Astrocyte of the hippocampus (primary cell): ENCODE data around the gene NME4.
"Not testable (repeated sequence)": the region's sequence is repeated elsewhere in the genome, so short reads cannot be mapped to it uniquely, and the experiment has no call there.

Experiments used
- DNase-seq: peaks from one replicate; pipeline ENCODE4 v3.0.0; 2011; ENCODE audit warnings: low read depth, low spot score

Gene NME4

DNA sequence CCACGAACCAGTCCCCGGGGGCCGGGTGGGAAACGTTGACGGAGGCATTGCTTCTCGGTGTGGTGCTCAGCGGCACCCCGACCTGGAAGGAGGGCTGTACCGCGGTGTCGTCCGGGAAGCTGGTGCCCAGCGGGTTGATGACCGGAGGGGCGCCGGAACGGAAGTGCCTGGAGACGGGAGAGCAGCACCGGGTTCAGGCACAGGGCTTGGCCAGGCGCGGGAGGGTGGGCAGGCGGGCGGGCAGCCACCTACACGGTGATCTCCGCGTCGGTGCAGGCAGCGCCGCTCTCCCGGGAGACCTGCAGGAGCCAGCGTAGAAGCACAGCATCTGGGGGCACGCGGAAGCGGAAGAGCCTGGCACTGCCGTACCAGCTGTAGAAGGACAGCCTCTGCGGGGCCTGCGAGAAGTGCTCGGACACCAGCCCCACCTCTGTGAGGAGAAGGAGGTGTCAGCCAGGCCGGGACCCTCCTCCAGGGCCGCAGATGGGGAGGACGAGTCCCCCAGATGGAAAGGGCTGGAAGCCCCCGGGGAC is 19.5 kb upstream of the NME4 start:
- no peak for DNase-seq

DNA sequence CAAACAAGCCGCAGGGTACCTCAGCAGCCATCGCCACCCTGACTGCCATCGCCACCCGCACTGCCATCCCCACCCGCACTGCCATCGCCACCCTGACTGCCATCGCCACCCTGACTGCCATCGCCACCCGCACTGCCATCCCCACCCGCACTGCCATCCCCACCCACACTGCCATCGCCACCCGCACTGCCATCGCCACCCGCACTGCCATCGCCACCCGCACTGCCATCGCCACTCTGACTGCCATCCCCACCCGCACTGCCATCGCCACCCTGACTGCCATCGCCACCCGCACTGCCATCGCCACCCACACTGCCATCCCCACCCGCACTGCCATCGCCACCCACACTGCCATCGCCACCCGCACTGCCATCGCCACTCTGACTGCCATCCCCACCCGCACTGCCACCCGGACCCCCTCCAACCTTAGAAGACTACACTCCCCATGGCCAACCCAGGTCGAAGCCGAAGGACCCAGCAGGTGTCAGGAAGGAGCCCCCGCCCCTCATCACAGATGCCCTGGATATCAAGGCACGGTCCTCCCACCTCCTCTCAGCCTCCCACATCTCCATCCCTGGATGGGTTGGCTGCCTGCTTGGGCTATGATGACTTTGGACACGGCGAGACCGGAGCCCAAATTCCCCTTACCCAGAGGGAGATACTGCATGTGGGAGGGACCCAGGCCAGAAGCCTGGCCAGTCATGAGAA is 18.7 kb upstream of the NME4 start:
- not testable (repeated sequence) for DNase-seq

DNA sequence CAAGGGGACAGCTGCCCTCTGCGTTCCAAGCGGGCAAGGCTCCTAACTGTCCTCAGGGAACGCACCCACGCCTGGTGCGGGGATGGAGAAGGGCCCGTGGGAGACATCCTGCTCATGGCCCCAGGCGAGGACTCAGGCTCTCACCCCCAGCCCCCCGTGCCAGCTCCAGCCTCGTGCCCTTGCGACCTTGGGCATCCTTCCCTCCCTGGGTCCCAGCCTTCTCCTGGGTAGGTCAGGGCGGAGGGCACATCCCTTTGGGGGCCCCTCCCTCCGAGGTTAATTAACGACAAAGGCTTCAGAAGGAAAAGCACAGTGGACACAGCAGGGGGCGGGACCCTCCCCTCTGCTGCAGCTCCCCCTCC is 18.2 kb upstream of the NME4 start:
- DNase-seq, result no peak

DNA sequence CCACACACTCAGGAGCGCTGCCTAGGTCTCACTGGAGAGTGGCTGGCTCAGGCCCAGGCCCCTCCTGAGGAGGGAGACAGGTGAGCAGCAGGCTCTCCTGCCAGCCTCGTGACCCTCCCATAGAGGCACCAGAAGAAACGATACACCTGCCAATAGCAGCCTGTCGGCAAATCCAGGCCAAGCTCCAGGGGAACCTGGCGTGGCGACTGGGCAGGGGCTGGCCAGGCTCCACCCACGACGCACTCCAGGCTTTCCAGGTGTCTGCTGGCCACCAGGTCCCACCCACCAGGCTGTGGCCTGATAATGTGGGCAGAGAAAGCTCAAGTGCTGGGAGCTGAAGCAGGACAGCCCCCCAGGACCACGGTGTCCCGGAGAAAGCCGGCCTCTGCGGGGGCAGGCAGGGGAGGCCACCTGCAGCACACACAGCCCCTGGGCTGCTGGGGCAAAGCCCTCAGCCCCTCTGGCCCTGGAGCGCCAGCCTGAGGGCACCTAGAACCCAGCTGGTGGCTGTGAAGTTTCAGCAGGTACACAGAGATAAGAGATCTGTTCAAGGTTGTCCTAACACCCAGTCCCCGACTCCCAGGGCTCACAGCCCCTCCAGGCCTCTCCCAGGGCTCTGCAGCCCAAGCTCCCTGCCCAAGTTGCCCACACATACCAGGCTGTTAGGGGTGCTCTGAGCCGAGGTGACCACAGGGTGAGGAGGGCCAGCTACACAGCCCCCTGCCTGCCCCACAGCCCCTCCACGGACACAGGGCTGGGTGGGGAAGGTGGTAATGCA is 17.6 kb upstream of the NME4 start:
- no peak for DNase-seq

DNA sequence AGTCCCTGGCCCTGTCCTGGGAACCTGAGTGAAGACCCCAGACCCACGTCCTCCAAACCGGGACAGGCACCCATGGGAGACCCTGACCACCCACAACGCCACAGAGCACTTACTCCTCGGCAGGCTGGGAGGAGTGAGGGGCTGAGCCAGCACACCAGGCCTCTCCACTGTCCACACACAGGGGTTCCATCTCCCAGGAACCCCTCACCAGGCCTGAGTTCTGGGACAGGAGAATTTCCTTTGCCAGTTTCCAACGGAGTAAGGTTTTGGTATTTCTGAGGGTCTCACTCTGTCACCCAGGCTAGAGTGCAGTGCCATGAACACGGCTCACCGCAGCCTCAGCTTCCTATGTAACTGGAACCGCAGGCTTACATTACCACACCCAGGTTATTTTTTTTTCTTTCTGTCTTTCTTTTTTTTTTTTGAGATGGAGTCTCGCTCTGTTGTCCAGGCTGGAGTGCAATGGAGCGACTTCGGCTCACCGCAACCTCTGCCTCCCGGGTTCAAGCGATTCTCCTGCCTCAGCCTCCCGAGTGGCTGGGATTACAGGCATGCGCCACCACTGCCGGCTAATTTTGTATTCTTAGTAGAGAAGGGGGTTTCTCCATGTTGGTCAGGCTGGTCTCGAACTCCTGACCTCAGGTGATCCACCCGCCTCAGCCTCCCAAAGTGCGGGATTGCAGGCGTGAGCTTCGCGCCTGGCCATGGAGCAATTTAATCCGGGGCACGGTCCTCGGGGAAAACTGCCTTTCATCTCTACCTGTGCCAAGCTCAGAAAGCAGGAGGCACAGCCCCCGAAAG is 16.8 kb upstream of the NME4 start:
- DNase-seq, result no peak

DNA sequence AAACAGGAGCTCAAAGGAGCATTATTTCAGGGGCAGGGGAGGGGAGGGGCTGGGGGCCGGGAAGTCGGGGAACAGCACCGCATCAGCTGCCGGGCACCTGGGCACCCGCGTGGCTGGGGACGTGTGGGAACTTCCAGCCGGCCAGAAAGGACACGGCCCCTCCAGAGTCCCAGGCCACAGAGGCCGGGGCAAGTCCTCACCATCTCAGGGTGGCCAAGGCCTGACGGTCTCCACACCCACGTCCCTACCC is 16.3 kb upstream of the NME4 start:
- no peak for DNase-seq

DNA sequence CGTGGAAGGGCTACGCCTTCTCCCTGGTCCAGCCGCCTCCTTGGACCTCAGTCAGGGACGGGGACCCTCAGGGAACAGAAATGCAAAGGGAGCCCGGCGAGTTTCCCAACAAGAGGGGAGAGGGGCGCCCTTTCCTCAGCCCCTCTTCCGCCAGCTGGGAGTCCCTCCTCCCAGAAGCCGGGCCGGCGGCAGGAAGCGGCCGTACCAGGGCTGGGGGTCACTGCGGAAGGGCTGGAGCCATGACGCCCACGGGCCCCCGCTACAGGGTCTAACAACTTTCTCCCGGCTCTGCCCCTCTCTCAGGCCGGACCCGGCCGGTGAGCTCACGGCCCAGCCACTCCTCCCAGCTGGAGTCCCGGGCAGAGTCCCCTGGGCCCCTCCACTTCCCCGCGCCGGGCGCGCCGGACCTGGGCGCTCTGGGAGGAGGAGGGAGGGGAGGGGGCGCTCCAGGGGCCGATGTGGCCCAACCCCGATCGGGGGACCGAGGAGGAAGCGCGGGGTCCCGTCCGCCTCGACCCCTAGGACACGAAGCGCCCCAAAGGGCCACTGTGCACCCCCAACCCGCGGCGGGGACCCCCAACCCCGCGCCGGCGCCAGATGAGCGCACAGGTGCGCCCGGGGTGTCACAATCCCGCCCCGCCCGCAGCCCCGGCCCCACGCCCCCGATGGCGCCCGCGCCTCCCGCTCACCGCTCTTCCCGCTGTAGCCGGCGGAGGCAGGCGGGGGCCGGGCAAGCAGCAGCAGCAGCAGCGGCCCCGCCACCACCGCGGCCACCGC is 15.8 kb upstream of the NME4 start:
- peak; percentile 55 for DNase-seq

DNA sequence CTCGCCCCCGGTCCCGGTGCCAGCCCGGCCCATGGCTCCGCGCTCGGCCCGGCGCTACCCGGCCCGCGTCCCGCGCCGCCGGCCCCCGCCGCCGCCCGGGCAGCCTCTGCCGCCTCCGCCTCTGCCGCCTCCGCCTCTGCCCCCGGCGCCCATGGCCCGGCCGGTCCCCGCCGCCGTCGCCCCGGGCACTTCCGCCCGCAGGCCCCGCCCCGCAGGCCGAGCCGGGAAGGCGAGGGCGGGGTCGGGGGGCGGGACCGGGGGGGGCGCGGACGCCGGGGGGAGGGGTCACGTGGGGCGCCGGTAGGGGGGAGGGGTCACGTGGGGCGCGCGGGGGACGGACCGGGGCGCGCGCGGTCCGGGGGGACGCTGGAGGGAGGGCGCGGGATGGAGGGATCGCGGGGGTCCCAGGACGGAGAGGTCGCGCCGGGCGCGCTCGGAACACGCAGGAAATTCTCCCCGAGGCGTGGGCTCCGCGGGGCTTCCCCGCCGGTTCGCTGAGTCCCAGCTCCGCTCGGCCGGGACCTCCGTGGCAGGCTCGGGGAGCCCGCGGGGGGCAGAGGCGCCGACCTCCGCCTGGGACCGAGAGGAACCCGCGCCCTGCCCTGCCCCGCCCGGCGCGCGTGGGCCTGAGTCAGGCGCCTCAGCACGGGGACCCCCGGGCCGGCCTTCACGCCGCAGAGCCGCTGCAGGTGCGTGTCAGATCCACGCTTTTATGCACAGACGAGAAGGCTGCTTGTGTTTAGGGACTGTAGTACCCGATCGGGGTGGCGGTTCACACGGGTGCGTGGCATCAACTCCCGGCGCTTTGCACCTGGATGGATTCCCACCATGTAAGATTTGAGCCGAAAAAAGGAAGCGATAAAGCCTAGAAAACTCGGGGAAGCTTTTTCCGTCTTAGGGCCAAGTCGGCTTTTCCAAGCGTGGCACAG is 14.9 kb upstream of the NME4 start, which contains the start of gene PGAP6:
Gene PGAP6, minus strand, starts transcription at position 190 of the 929 bp plus-strand sequence. Its CDS starts 157 bp downstream, at position 33.
- DNase-seq, result peak; percentile 78

DNA sequence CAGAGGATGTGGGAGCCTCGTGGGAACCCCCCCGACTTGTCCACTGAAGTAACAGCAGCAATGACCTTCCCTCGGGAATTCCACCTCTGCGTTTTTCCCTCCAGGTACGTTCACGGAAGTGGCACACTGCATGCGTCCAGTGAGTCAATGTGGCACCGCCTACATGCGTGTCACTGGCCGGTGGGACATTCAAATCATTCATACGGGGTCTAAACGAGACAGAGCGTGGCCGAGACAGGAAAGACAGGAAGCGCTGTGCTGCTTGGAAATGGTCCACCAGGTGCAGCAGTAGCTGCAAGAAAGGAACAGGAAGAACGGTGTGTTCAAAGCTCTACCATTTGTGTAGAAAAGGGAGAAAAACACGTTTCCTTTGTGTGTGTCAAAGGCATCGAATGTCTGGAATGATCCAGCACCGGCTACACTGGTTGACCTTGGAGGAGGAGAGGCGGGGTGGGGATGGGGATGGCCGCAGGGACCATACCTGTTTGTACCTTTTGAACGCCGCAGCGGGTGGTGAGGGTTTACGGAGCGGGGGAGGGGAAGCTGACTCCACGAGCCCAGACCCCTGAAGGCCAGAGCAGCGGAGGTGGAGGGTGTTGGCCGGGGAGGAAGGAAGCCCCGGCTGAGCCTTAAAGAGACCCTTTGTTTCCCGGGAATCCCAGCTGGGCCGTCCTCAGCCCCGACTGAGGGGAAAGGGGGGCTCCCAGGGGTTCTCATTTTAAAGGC is 13.5 kb upstream of the NME4 start:
- DNase-seq, result no peak

DNA sequence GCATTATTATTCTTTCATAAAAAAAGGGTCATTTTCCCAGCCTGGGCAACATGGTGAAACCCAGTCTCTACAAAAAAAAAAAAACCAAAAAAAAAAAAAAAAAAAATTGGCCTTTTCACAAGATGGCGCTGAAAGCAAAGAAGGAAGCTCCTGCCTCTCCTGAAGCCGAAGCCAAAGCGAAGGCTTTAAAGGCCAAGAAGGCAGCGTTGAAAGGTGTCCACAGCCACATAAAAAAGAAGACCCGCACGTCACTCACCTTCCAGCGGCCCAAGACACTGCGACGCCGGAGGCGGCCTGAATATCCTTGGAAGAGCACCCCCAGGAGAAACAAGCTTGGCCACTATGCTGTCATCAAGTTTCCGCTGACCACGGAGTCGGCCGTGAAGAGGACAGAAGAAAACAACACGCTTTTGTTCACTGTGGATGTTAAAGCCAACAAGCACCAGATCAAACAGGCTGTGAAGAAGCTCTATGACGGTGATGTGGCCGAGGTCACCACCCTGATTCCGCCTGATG is 10.3 kb upstream of the NME4 start:
- DNase-seq, result no peak

DNA sequence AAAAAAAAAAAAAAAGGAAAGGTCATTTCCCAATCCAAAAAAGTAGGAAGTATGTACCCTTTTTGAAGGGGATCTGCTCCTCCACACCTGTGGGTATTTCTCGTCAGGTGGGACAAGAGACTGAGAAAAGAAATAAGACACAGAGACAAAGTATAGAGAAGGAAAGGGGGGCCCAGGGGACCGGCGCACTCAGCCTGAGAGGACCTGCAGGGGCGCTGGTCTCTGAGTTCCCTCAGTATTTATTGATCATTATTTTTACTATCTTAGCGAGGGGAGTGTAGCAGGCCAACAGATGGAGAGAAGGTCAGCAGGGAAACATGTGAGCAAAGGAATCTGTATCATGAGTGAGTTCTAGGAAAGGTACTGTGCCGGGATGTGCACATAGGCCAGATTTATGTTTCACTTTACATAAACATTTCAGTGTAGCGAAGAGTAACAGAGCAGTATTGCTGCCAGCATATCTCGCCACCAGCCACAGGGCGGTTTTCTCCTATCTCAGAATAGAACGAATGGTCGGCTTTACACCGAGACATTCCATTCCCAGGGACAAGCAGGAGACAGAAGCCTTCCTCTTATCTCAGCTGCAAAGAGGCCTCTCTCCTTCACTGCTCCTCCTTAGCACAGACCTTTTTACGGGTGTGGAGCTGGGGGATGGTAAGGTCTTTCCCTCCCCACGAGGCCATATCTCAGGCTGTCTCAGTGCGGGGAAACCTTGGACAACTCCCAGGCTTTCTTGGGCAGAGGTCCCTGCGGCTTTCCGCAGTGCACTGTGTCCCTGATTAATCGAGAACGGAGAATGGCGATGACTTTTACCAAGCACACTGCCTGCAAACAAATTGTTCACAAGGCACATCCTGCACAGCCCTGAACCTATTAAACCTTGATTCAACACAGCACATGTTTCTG is 9.0 kb upstream of the NME4 start:
- peak; percentile 52 for DNase-seq

DNA sequence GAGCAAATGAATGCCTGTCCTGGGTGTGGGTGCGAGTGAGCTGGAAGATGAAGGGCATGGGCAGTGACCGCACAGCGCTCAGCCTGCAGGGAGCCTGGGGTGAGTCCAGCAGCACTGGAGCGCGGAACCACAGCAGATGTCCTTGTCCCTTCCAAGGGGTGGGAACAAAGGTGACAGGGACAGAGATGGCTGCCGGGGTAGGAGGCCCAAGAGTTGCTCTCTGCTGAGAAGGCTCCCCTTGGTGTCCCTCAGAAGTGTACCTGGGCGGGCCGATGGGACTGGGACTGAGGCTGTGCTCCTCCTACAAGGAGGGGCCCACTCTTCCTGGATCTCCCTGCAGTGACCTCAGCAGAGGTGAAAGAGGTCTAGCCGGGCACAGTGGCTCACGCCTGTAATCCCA is 7.6 kb upstream of the NME4 start:
- DNase-seq, result no peak

DNA sequence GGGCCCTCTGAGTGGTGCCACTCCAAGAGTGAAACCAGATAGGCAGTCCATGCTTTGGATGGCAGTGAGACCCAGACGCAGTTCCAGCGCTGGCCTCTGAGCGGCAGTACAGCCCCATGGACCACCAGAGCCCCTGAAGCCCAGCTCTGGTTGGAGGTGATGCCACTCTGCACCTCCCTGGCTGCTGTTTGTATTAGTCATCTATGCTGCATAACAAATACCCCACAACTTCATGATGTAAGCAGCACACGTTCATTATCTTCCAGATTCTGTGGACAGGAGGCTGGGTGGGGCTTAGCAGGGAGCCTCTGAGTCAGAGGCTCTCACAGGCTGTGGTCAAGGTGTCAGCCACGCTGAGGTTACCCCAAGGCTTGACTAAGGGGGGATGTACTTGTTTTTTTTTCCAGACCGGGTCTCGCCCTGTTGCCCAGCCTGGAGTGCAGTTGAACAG is 5.1 kb upstream of the NME4 start:
- DNase-seq, result peak; percentile 84

DNA sequence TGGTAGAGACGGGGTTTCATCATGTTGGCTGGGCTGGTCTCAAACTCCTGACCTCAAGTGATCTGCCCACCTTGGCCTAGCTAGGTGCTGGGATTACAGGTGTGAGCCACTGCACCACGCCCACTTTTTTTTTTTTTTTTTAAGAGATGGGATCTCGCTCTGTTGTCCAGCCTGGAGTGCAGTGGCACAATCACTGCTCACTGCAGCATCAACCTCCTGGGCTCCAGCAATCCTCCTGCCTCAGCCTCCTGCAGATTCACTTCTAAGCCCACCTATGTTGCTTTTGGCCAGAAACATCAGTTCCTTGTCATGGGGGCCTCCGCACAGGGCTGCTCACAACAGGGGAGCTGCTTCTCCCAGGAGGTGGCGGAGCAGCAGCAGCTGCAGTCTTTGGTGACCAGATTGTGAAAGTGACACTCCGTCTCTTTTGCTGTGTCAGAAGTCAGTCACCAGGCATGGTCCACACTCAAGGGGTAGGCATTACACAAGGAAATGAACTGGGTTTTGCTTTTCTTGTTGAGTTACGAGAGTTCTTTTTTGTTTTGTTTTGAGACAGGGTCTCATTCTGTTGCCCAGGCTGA is 4.5 kb upstream of the NME4 start:
- no peak for DNase-seq

DNA sequence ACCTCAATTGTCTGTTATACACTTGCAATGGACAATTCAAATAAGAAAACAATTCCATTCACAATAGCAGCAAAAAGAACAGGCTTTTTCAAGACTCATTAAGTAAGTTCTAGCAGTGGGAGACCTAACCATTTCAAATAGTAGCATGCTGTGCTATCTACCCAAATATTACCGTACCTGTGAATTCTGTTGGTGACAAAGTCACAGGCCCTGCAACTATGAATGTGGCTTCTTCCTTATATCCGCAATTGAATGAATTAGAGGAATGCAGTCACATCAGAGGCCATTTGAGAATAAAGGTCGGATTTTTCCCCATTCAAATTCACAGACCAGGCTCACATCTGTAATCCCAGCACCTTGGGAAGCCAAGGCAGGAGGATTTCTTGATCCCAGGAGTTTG is 800 bp upstream of the NME4 start:
- DNase-seq, result no peak

DNA sequence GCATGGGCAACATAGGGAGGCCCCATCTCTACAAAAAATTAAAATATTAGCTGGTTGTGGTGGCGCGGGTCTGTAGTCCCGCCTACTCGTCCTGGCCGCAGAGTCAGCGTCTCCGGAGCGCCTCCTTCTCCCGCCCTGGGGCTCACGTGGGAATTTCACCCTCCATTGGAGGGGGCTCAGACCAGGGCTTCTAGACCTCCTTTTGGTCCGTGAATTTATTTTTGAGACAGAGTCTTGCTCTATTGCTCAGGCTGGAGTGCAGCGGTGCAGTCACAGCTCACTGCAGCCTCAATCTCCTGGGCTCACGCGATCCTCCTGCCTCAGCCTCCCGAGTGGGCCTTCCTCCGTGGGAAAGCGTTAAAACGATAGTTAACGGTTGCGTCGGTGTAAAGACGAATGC is 394 bp upstream of the NME4 start:
- DNase-seq, result peak; percentile 65

DNA sequence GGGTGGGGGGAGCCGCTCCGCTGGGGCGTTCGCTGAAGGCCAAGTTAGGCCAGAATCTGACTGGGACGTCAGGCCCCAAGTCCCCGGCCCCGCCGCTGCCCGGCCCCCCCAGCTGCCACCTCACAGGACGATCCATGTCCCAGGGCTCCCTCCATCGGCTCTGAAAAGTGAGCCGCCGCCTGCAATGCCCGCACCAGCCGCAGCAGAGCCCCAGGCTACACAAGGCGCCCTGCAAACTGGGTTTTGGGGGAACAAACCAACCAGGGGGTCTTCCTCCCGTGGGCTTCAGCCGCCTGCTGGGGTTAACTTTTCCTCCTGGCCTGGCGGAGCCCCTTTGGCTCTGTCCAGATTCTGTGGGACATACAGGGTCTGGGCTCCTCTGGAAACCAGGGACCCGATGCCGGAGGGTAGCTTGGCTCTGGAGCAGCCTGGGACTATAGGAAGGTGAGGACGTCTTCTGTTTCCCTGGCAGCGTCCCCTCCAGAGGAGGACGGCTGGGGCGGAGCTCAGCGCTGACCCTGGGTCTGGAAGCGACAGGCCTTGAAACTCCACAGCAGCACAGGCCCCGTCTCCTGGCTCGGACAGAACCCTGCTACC is 835 bp downstream of the NME4 start:
- peak; percentile 87 for DNase-seq
